SK-N-SH treated with all-trans-retinoic acid at 6 μM for 48 hours (cell line): ENCODE data around the gene MRLN.

Experiments used
- ATAC-seq: fragments of 200-7000 bp; cut with Tn5 transposase; 3 replicates; pipeline ENCODE4 v1.9.1; 2020; ENCODE audit warnings: mild to moderate bottlenecking, moderate library complexity
- ARNTL ChIP-seq: fragments of 450-650 bp; formaldehyde crosslinking; IDR thresholded peaks from 2 replicates; pipeline ENCODE4 v1.5.0; 2020; ENCODE audit warnings: low read depth, mild to moderate bottlenecking, moderate library complexity, borderline replicate concordance
- BACH2 ChIP-seq: fragments of 250-450 bp; sonication (Bioruptor Pico); IDR thresholded peaks from 2 replicates; pipeline ENCODE4 v1.9.0; 2021; ENCODE audit warnings: mild to moderate bottlenecking, borderline replicate concordance
- CSDC2 ChIP-seq: fragments of 250-450 bp; sonication (Bioruptor Pico); IDR thresholded peaks from 2 replicates; pipeline ENCODE4 v1.5.0; 2020; ENCODE audit warnings: mild to moderate bottlenecking, moderate library complexity
- ESRRG ChIP-seq: fragments of 250-450 bp; sonication (Bioruptor Pico); IDR thresholded peaks from 2 replicates; pipeline ENCODE4 v1.6.1; 2021; ENCODE audit warnings: mild to moderate bottlenecking
- GLIS3 ChIP-seq: fragments of 250-450 bp; sonication (Bioruptor Pico); IDR thresholded peaks from 2 replicates; pipeline ENCODE4 v1.5.0; 2020; ENCODE audit warnings: mild to moderate bottlenecking, moderate library complexity
- ISL1 ChIP-seq: fragments of 250-450 bp; sonication (Bioruptor Pico); IDR thresholded peaks from 2 replicates; pipeline ENCODE4 v2.1.2; 2022; ENCODE audit warnings: mild to moderate bottlenecking, moderate library complexity
- OSR1 ChIP-seq: fragments of 250-450 bp; sonication (Bioruptor Pico); IDR thresholded peaks from 2 replicates; pipeline ENCODE4 v1.8.0; 2022; ENCODE audit warnings: moderate library complexity, mild to moderate bottlenecking, inconsistent platforms
- PPARA ChIP-seq: fragments of 250-450 bp; sonication (Bioruptor Pico); IDR thresholded peaks from 2 replicates; pipeline ENCODE4 v1.5.0; 2020; ENCODE audit warnings: mild to moderate bottlenecking, borderline replicate concordance
- RARB ChIP-seq: fragments of 250-450 bp; sonication (Bioruptor Pico); IDR thresholded peaks from 2 replicates; pipeline ENCODE4 v1.8.0; 2021; ENCODE audit warnings: mild to moderate bottlenecking, moderate library complexity
- SNAI2 ChIP-seq: fragments of 250-450 bp; sonication (Bioruptor Pico); IDR thresholded peaks from 2 replicates; pipeline ENCODE4 v1.5.0; 2020; ENCODE audit warnings: mild to moderate bottlenecking, moderate library complexity
- TCF4 ChIP-seq: fragments of 250-450 bp; sonication (Bioruptor Pico); IDR thresholded peaks from 2 replicates; pipeline ENCODE4 v1.8.0; 2021; ENCODE audit warnings: mild to moderate bottlenecking, moderate library complexity, borderline replicate concordance
- TOX ChIP-seq: fragments of 250-450 bp; sonication (Bioruptor Pico); IDR thresholded peaks from 2 replicates; pipeline ENCODE4 v1.8.0; 2021; ENCODE audit warnings: mild to moderate bottlenecking, moderate library complexity, borderline replicate concordance
- ZC3H10 ChIP-seq: fragments of 250-450 bp; sonication (Bioruptor Pico); IDR thresholded peaks from 2 replicates; pipeline ENCODE4 v1.5.1; 2021; ENCODE audit warnings: mild to moderate bottlenecking, moderate library complexity
- ZFP3 ChIP-seq: fragments of 250-450 bp; sonication (Bioruptor Pico); IDR thresholded peaks from 2 replicates; pipeline ENCODE4 v1.5.0; 2020; ENCODE audit warnings: mild to moderate bottlenecking, moderate library complexity
- ZFP30 ChIP-seq: fragments of 450-650 bp; formaldehyde crosslinking; IDR thresholded peaks from 2 replicates; pipeline ENCODE4 v1.5.0; 2022; ENCODE audit warnings: mild to moderate bottlenecking, moderate library complexity
- ZNF565 ChIP-seq: fragments of 450-650 bp; formaldehyde crosslinking; conservative IDR thresholded peaks from 2 replicates; pipeline ENCODE4 v1.5.0; 2020; ENCODE audit warnings: low read depth, mild to moderate bottlenecking, moderate library complexity
- ZNF70 ChIP-seq: fragments of 450-650 bp; formaldehyde crosslinking; IDR thresholded peaks from 2 replicates; pipeline ENCODE4 v1.5.0; 2020; ENCODE audit warnings: mild to moderate bottlenecking, moderate library complexity
- ZNF8 ChIP-seq: fragments of 450-650 bp; formaldehyde crosslinking; IDR thresholded peaks from 2 replicates; pipeline ENCODE4 v1.5.0; 2020; ENCODE audit warnings: mild to moderate bottlenecking, moderate library complexity
- TF ChIP-seq, protein P1 (sequence below): fragments of 250-450 bp; sonication (Bioruptor Pico); IDR thresholded peaks from 2 replicates; pipeline ENCODE4 v1.8.0; 2020; ENCODE audit warnings: mild to moderate bottlenecking, moderate library complexity, borderline replicate concordance
- TF ChIP-seq, protein P2 (sequence below): fragments of 250-450 bp; sonication (Bioruptor Pico); IDR thresholded peaks from 2 replicates; pipeline ENCODE4 v1.5.0; 2020; ENCODE audit warnings: mild to moderate bottlenecking, moderate library complexity
- TF ChIP-seq, protein P3 (sequence below): fragments of 250-450 bp; sonication (Bioruptor Pico); IDR thresholded peaks from 2 replicates; pipeline ENCODE4 v1.5.1; 2021; ENCODE audit warnings: mild to moderate bottlenecking, moderate library complexity
- TF ChIP-seq, protein P4 (sequence below): fragments of 250-450 bp; sonication (Bioruptor Pico); IDR thresholded peaks from 2 replicates; pipeline ENCODE4 v1.8.0; 2021; ENCODE audit warnings: low read depth, mild to moderate bottlenecking, moderate library complexity, borderline replicate concordance
- TF ChIP-seq, protein P5 (sequence below): fragments of 250-450 bp; sonication (Bioruptor Pico); IDR thresholded peaks from 2 replicates; pipeline ENCODE4 v1.5.1; 2020; ENCODE audit warnings: low read depth, mild to moderate bottlenecking, moderate library complexity

MRLN gene

DNA sequence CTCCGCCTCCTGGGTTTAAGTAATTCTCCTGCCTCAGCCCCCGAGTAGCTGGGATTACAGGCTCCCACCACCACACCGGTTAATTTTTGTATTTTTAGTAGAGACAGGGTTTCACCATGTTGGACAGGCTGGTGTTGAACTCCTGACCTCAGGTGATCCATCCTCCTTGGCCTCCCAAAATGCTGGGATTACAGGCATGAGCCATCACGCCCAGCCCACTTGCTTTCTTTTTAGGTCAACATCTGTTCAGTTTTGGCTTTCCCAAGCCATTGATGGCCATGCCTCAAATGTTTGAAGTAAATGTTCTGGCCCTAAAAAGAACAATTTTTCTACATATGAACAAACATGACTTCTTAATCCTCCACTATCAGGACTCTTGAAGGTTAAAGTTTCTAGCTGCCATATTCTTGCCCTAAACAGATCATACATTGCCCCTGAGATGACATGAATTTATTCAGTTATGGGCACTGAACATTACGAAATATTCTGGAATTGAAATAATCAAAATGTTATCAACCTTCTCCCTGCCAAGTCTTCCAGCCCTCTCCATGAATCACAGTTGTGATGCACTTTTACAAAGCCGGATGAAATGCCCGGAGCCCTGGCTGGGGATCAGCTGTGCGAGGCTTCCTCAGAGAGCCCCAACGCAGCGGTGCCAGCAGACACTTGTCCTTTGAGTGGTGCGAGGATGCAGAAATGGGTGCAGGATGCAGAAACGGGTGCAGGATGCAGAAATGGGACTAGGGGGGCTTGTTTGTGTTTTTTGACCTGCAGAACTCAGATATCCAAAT is 2.9 kb downstream of the MRLN start:
- no peak for TF ChIP-seq ZNF8 (CRISPR knock-in tag)
- TF ChIP-seq, protein P1, sequence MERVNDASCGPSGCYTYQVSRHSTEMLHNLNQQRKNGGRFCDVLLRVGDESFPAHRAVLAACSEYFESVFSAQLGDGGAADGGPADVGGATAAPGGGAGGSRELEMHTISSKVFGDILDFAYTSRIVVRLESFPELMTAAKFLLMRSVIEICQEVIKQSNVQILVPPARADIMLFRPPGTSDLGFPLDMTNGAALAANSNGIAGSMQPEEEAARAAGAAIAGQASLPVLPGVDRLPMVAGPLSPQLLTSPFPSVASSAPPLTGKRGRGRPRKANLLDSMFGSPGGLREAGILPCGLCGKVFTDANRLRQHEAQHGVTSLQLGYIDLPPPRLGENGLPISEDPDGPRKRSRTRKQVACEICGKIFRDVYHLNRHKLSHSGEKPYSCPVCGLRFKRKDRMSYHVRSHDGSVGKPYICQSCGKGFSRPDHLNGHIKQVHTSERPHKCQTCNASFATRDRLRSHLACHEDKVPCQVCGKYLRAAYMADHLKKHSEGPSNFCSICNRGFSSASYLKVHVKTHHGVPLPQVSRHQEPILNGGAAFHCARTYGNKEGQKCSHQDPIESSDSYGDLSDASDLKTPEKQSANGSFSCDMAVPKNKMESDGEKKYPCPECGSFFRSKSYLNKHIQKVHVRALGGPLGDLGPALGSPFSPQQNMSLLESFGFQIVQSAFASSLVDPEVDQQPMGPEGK (CRISPR knock-in tag), result no peak
- no peak for TF ChIP-seq ARNTL (CRISPR knock-in tag)
- peak; percentile 56 for TF ChIP-seq ISL1

DNA sequence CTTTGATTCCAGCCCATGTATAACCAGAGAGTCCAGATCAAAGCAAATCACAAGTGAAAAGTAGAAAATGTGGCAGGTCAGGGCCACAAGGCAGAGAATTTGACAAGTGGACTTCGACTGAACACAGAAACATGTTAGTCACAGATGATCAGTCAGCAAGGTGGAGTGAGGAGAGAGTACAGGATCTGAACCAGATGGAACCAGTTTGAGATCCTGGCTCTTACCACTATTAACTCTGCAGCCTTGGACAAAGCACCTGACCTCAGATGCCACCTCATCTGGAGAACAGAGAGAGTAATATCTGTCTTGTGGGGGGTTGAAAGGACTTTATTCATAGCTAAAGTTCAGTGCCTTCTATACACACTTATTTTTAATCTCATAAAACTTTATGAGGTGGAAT is 4.4 kb downstream of the MRLN start:
- TF ChIP-seq, protein P1 (CRISPR knock-in tag), result no peak
- TF ChIP-seq ZNF565 (CRISPR knock-in tag) (no peak), ZC3H10 (CRISPR knock-in tag) (no peak), SNAI2 (CRISPR knock-in tag) (no peak), ISL1 (no peak), GLIS3 (CRISPR knock-in tag) (no peak), ZFP30 (no peak), OSR1 (no peak), TOX (CRISPR knock-in tag) (no peak), ZNF70 (no peak), BACH2 (CRISPR knock-in tag) (no peak), TCF4 (no peak)
- TF ChIP-seq, protein P2, sequence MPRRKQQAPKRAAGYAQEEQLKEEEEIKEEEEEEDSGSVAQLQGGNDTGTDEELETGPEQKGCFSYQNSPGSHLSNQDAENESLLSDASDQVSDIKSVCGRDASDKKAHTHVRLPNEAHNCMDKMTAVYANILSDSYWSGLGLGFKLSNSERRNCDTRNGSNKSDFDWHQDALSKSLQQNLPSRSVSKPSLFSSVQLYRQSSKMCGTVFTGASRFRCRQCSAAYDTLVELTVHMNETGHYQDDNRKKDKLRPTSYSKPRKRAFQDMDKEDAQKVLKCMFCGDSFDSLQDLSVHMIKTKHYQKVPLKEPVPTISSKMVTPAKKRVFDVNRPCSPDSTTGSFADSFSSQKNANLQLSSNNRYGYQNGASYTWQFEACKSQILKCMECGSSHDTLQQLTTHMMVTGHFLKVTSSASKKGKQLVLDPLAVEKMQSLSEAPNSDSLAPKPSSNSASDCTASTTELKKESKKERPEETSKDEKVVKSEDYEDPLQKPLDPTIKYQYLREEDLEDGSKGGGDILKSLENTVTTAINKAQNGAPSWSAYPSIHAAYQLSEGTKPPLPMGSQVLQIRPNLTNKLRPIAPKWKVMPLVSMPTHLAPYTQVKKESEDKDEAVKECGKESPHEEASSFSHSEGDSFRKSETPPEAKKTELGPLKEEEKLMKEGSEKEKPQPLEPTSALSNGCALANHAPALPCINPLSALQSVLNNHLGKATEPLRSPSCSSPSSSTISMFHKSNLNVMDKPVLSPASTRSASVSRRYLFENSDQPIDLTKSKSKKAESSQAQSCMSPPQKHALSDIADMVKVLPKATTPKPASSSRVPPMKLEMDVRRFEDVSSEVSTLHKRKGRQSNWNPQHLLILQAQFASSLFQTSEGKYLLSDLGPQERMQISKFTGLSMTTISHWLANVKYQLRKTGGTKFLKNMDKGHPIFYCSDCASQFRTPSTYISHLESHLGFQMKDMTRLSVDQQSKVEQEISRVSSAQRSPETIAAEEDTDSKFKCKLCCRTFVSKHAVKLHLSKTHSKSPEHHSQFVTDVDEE, result no peak
- TF ChIP-seq, protein P3, sequence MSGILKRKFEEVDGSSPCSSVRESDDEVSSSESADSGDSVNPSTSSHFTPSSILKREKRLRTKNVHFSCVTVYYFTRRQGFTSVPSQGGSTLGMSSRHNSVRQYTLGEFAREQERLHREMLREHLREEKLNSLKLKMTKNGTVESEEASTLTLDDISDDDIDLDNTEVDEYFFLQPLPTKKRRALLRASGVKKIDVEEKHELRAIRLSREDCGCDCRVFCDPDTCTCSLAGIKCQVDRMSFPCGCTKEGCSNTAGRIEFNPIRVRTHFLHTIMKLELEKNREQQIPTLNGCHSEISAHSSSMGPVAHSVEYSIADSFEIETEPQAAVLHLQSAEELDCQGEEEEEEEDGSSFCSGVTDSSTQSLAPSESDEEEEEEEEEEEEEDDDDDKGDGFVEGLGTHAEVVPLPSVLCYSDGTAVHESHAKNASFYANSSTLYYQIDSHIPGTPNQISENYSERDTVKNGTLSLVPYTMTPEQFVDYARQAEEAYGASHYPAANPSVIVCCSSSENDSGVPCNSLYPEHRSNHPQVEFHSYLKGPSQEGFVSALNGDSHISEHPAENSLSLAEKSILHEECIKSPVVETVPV (CRISPR knock-in tag), result no peak
- TF ChIP-seq, all 23 proteins: peak for 0
- ATAC-seq, result no peak

More for the DNA sequence above, 2.9 kb downstream of the MRLN start:
- ATAC-seq, result no peak

DNA sequence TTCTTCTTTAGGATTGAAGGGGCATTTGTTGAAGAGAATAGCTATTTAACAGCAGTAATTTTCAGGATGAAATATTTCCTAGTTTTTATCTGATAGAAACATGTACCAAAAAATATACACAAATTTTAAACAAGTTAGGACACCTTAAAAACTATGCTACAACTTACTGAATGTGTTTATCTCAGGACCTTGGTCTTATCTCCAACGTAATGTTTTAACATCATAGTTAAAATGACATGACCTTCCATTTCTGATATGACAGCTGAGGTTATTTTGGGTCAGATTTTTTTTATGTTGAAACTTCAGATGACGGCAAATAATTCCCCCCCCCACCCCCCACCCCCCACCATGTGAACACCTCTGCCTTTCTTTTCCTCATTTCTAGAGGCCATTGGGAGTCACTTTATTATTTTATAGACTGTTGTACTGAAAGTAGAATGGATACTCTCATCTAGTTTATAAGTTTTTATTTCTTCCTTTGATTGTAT is 8.0 kb downstream of the MRLN start:
- no peak for ATAC-seq
- TF ChIP-seq ZFP30, result no peak
- TF ChIP-seq ZNF8 (CRISPR knock-in tag), result no peak
- TF ChIP-seq ZNF565 (CRISPR knock-in tag), result no peak
- no peak for TF ChIP-seq ESRRG (CRISPR knock-in tag)
- TF ChIP-seq, protein P2, result no peak
- TF ChIP-seq OSR1, result no peak
- no peak for TF ChIP-seq GLIS3 (CRISPR knock-in tag)
- TF ChIP-seq CSDC2 (CRISPR knock-in tag), result no peak
- no peak for TF ChIP-seq ZNF70
- TF ChIP-seq ARNTL (CRISPR knock-in tag), result no peak
- no peak for TF ChIP-seq TOX (CRISPR knock-in tag)
- TF ChIP-seq ZFP3 (CRISPR knock-in tag), result no peak
- TF ChIP-seq RARB (CRISPR knock-in tag), result no peak
- no peak for TF ChIP-seq ISL1
- TF ChIP-seq, protein P4, sequence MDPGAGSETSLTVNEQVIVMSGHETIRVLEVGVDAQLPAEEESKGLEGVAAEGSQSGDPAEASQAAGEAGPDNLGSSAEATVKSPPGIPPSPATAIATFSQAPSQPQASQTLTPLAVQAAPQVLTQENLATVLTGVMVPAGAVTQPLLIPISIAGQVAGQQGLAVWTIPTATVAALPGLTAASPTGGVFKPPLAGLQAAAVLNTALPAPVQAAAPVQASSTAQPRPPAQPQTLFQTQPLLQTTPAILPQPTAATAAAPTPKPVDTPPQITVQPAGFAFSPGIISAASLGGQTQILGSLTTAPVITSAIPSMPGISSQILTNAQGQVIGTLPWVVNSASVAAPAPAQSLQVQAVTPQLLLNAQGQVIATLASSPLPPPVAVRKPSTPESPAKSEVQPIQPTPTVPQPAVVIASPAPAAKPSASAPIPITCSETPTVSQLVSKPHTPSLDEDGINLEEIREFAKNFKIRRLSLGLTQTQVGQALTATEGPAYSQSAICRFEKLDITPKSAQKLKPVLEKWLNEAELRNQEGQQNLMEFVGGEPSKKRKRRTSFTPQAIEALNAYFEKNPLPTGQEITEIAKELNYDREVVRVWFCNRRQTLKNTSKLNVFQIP (CRISPR knock-in tag), result no peak
- TF ChIP-seq PPARA (CRISPR knock-in tag), result no peak
- TF ChIP-seq, protein P5, sequence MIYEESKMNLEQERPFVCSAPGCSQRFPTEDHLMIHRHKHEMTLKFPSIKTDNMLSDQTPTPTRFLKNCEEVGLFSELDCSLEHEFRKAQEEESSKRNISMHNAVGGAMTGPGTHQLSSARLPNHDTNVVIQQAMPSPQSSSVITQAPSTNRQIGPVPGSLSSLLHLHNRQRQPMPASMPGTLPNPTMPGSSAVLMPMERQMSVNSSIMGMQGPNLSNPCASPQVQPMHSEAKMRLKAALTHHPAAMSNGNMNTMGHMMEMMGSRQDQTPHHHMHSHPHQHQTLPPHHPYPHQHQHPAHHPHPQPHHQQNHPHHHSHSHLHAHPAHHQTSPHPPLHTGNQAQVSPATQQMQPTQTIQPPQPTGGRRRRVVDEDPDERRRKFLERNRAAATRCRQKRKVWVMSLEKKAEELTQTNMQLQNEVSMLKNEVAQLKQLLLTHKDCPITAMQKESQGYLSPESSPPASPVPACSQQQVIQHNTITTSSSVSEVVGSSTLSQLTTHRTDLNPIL (CRISPR knock-in tag), result no peak
- no peak for TF ChIP-seq SNAI2 (CRISPR knock-in tag)
